ENCODE data around the gene PSMC5. TPM values are rescaled to one million over a fixed set of nuclear protein-coding genes. Genes with fewer than 3 reads are reported as not detected.
"Not testable (repeated sequence)": the region's sequence is repeated elsewhere in the genome, so short reads cannot be mapped to it uniquely, and the experiment has no call there.

Gene PSMC5
- total RNA-seq, 1 donor from 2014 or later, result 116 TPM

- Histone ChIP-seq H3K4me2 (ENCODE audit: low read length) (peak within 1 kb of the TSS; percentile 100), H3K4me3 (ENCODE audit: insufficient read depth, low read depth, low read length) (peak within 1 kb of the TSS; percentile 88), H4K20me1 (ENCODE audit: insufficient read depth, low read length) (peaks cover 41% of the 10 kb centered on the region), H3K36me3 (ENCODE audit: insufficient read depth, low read length) (no peaks in the 10 kb centered on the region), H3K4me1 (ENCODE audit: insufficient read depth, low read length) (peaks cover 14% of the 10 kb centered on the region), H2AFZ (ENCODE audit: low read depth, low read length) (peak within 1 kb of the TSS; percentile 76), H3K79me2 (ENCODE audit: insufficient read depth, low read length) (peaks cover 43% of the 10 kb centered on the region), H3K9me3 (ENCODE audit: insufficient read depth, low read depth, low read length) (no peaks in the 10 kb centered on the region), H3K27ac (ENCODE audit: low read depth, low read length) (peak within 1 kb of the TSS; percentile 60), H3K27me3 (ENCODE audit: insufficient read depth, low read length) (no peaks in the 10 kb centered on the region), H3K9ac (ENCODE audit: low read length) (peak within 1 kb of the TSS; percentile 92)
- H3K27me3 Mint-ChIP-seq (ENCODE audit: low read depth, unreplicated experiment), result no peaks in the 10 kb centered on the region
- peak within 1 kb of the TSS; percentile 94 for H3K4me3 Mint-ChIP-seq (ENCODE audit: unreplicated experiment)
- no peak for FAIRE-seq
- H3K27ac Mint-ChIP-seq (ENCODE audit: unreplicated experiment), result peak within 1 kb of the TSS; percentile 89
- H3K4me1 Mint-ChIP-seq (ENCODE audit: low read depth, unreplicated experiment), result peaks cover 7% of the 10 kb centered on the region
- DNase-seq (ENCODE audit: low read depth), result peak; percentile 99
- peaks cover under 1% of the 10 kb centered on the region for H3K9me3 Mint-ChIP-seq (ENCODE audit: unreplicated experiment)
- no peak for TF ChIP-seq EZH2 (IDR thresholded peaks at IDR 0.05; ENCODE audit: insufficient read depth, low read length)
- no peak for TF ChIP-seq CTCF (IDR thresholded peaks at IDR 0.05; ENCODE audit: insufficient read depth, low read depth, low read length)
- H3K36me3 Mint-ChIP-seq (ENCODE audit: low read depth, unreplicated experiment), result no peaks in the 10 kb centered on the region
These were observed 15.5 kb downstream of the PSMC5 start, which contains the start of gene SMARCD2 for GRCh38 chr17:63842540-63843386. Gene SMARCD2, minus strand, starts transcription at chr17:63842685. Its CDS starts 11 bp downstream, at chr17:63842674.

GRCh38 chr17:63843387-63843888 lies 16.2 kb downstream of the PSMC5 start:
- H3K4me1 Mint-ChIP-seq (ENCODE audit: low read depth, unreplicated experiment); H3K27me3 Mint-ChIP-seq (ENCODE audit: low read depth, unreplicated experiment); H3K27ac ChIP-seq (ENCODE audit: low read depth, low read length); H3K9me3 ChIP-seq (ENCODE audit: insufficient read depth, low read depth, low read length); H3K9me3 Mint-ChIP-seq (ENCODE audit: unreplicated experiment); FAIRE-seq; H3K27me3 ChIP-seq (ENCODE audit: insufficient read depth, low read length); H3K36me3 Mint-ChIP-seq (ENCODE audit: low read depth, unreplicated experiment); H3K36me3 ChIP-seq (ENCODE audit: insufficient read depth, low read length): not testable (repeated sequence)
- Mint-ChIP-seq H3K4me3 (ENCODE audit: unreplicated experiment) (peak overlapping the region; percentile 83), H3K27ac (ENCODE audit: unreplicated experiment) (peak overlapping the region; percentile 27)
- Histone ChIP-seq H3K4me3 (ENCODE audit: insufficient read depth, low read depth, low read length) (peak overlapping the region; percentile 68), H3K9ac (ENCODE audit: low read length) (peak overlapping the region; percentile 92), H3K4me1 (ENCODE audit: insufficient read depth, low read length) (peaks cover 14% of the 10 kb centered on the region), H3K4me2 (ENCODE audit: low read length) (peak overlapping the region; percentile 100), H2AFZ (ENCODE audit: low read depth, low read length) (peak overlapping the region; percentile 76), H4K20me1 (ENCODE audit: insufficient read depth, low read length) (peaks cover 34% of the 10 kb centered on the region), H3K79me2 (ENCODE audit: insufficient read depth, low read length) (peaks cover 37% of the 10 kb centered on the region)
- DNase-seq (ENCODE audit: low read depth), result peak; percentile 53

GRCh38 chr17:63843910-63844677 lies 16.9 kb downstream of the PSMC5 start:
- H3K4me2 ChIP-seq (ENCODE audit: low read length), result no peak overlapping the region
- H3K9ac ChIP-seq (ENCODE audit: low read length), result no peak overlapping the region
- H3K9me3 Mint-ChIP-seq (ENCODE audit: unreplicated experiment), result peaks cover 12% of the 10 kb centered on the region
- H3K27ac ChIP-seq (ENCODE audit: low read depth, low read length), result no peak overlapping the region
- H3K4me3 Mint-ChIP-seq (ENCODE audit: unreplicated experiment), result peak overlapping the region; percentile 83
- H3K36me3 Mint-ChIP-seq (ENCODE audit: low read depth, unreplicated experiment), result no peaks in the 10 kb centered on the region
- peaks cover 28% of the 10 kb centered on the region for H4K20me1 ChIP-seq (ENCODE audit: insufficient read depth, low read length)
- peaks cover 30% of the 10 kb centered on the region for H3K79me2 ChIP-seq (ENCODE audit: insufficient read depth, low read length)
- peaks cover 7% of the 10 kb centered on the region for H3K4me1 Mint-ChIP-seq (ENCODE audit: low read depth, unreplicated experiment)
- no peak overlapping the region for H3K4me3 ChIP-seq (ENCODE audit: insufficient read depth, low read depth, low read length)
- no peaks in the 10 kb centered on the region for H3K36me3 ChIP-seq (ENCODE audit: insufficient read depth, low read length)
- no peaks in the 10 kb centered on the region for H3K9me3 ChIP-seq (ENCODE audit: insufficient read depth, low read depth, low read length)
- peaks cover 18% of the 10 kb centered on the region for H3K4me1 ChIP-seq (ENCODE audit: insufficient read depth, low read length)
- H2AFZ ChIP-seq (ENCODE audit: low read depth, low read length), result no peak overlapping the region
- no peak for TF ChIP-seq CTCF (IDR thresholded peaks at IDR 0.05; ENCODE audit: insufficient read depth, low read depth, low read length)
- TF ChIP-seq EZH2 (IDR thresholded peaks at IDR 0.05; ENCODE audit: insufficient read depth, low read length), result no peak
- H3K27me3 Mint-ChIP-seq (ENCODE audit: low read depth, unreplicated experiment), result peaks cover 3% of the 10 kb centered on the region
- H3K27me3 ChIP-seq (ENCODE audit: insufficient read depth, low read length), result no peaks in the 10 kb centered on the region
- no peak overlapping the region for H3K27ac Mint-ChIP-seq (ENCODE audit: unreplicated experiment)
- FAIRE-seq (no peak), DNase-seq (ENCODE audit: low read depth) (no peak)
